ENCODE measurements around the gene P2RY13. TPM values are rescaled to one million over a fixed set of nuclear protein-coding genes. Genes with fewer than 3 reads are reported as not detected.

Gene P2RY13
- polyA plus RNA-seq, 1 donor from 2014 or later: 0.12 TPM

- no peak for TF ChIP-seq POLR2AphosphoS5 (IDR thresholded peaks at IDR 0.05)
- no peak for TF ChIP-seq REST (IDR thresholded peaks at IDR 0.05; ENCODE audit: borderline replicate concordance)
- TF ChIP-seq TAF1 (IDR thresholded peaks at IDR 0.05; ENCODE audit: low read depth): no peak
- TF ChIP-seq SMC3 (conservative IDR thresholded peaks at IDR 0.05; ENCODE audit: poor library complexity): no peak
- TF ChIP-seq RAD21 (conservative IDR thresholded peaks at IDR 0.05): no peak
- no peak for TF ChIP-seq MXI1 (conservative IDR thresholded peaks at IDR 0.05; ENCODE audit: poor library complexity, severe bottlenecking)
- no peak for TF ChIP-seq EZH2 (IDR thresholded peaks at IDR 0.05; ENCODE audit: borderline replicate concordance, insufficient read depth, low read length, poor library complexity, severe bottlenecking)
- no peak for TF ChIP-seq CTCF (IDR thresholded peaks at IDR 0.05; ENCODE audit: poor library complexity, severe bottlenecking)
- TF ChIP-seq EP300 (conservative IDR thresholded peaks at IDR 0.05; ENCODE audit: poor library complexity, severe bottlenecking): no peak
- no peaks in the 10 kb centered on the region for H3F3A ChIP-seq (ENCODE audit: insufficient read depth, low read length, poor library complexity, severe bottlenecking)
- H3K27ac ChIP-seq (ENCODE audit: low read length): no peak overlapping the region
- no peak overlapping the region for H3K4me3 ChIP-seq (ENCODE audit: low read length)
- H3K27me3 ChIP-seq (ENCODE audit: insufficient read depth, low read depth, low read length): no peaks in the 10 kb centered on the region
- H3K4me2 ChIP-seq (ENCODE audit: low read length): no peak overlapping the region
- peaks cover 3% of the 10 kb centered on the region for H4K20me1 ChIP-seq (ENCODE audit: insufficient read depth)
- H3K9me3 ChIP-seq (ENCODE audit: low read length): no peaks in the 10 kb centered on the region
- H3K9me2 ChIP-seq (ENCODE audit: insufficient read depth, low read length): no peaks in the 10 kb centered on the region
- no peaks in the 10 kb centered on the region for H3K36me3 ChIP-seq (ENCODE audit: insufficient read depth, low read length)
- H2AFZ ChIP-seq (ENCODE audit: low read depth, low read length): no peak overlapping the region
- no peaks in the 10 kb centered on the region for H3K79me2 ChIP-seq (replicated peaks; ENCODE audit: insufficient read depth, low read length)
- H3K9ac ChIP-seq (ENCODE audit: low read length): no peak overlapping the region
Measured at GRCh38 chr3:151322511-151322910, 6.8 kb downstream of the P2RY13 start.

- H3K79me2 ChIP-seq (replicated peaks; ENCODE audit: insufficient read depth, low read length): no peaks in the 10 kb centered on the region
- no peaks in the 10 kb centered on the region for H3K9me2 ChIP-seq (ENCODE audit: insufficient read depth, low read length)
- no peaks in the 10 kb centered on the region for H3K27me3 ChIP-seq (ENCODE audit: insufficient read depth, low read depth, low read length)
- no peak overlapping the region for H3K4me2 ChIP-seq (ENCODE audit: low read length)
- no peaks in the 10 kb centered on the region for H3F3A ChIP-seq (ENCODE audit: insufficient read depth, low read length, poor library complexity, severe bottlenecking)
- H3K9me3 ChIP-seq (ENCODE audit: low read length): no peaks in the 10 kb centered on the region
- no peak for TF ChIP-seq CTCF (IDR thresholded peaks at IDR 0.05; ENCODE audit: poor library complexity, severe bottlenecking)
- TF ChIP-seq SMC3 (conservative IDR thresholded peaks at IDR 0.05; ENCODE audit: poor library complexity): no peak
- TF ChIP-seq EP300 (conservative IDR thresholded peaks at IDR 0.05; ENCODE audit: poor library complexity, severe bottlenecking): no peak
- TF ChIP-seq RAD21 (conservative IDR thresholded peaks at IDR 0.05): no peak
- TF ChIP-seq MXI1 (conservative IDR thresholded peaks at IDR 0.05; ENCODE audit: poor library complexity, severe bottlenecking): no peak
- no peak for TF ChIP-seq EZH2 (IDR thresholded peaks at IDR 0.05; ENCODE audit: borderline replicate concordance, insufficient read depth, low read length, poor library complexity, severe bottlenecking)
- no peak for TF ChIP-seq POLR2AphosphoS5 (IDR thresholded peaks at IDR 0.05)
- no peak for TF ChIP-seq TAF1 (IDR thresholded peaks at IDR 0.05; ENCODE audit: low read depth)
- no peak for TF ChIP-seq REST (IDR thresholded peaks at IDR 0.05; ENCODE audit: borderline replicate concordance)
- H3K27ac ChIP-seq (ENCODE audit: low read length): no peak overlapping the region
- no peak overlapping the region for H2AFZ ChIP-seq (ENCODE audit: low read depth, low read length)
- no peak overlapping the region for H3K4me3 ChIP-seq (ENCODE audit: low read length)
- H4K20me1 ChIP-seq (ENCODE audit: insufficient read depth): no peaks in the 10 kb centered on the region
- no peak overlapping the region for H3K9ac ChIP-seq (ENCODE audit: low read length)
- H3K36me3 ChIP-seq (ENCODE audit: insufficient read depth, low read length): no peaks in the 10 kb centered on the region
Measured at GRCh38 chr3:151321526-151321925, 7.8 kb downstream of the P2RY13 start.
